Raji (cell line): Measurements from ENCODE around the gene SND1.

Source experiments
- POLR2A ChIP-seq: IDR thresholded peaks from 2 replicates; pipeline ENCODE4 v1.6.1; 2011; ENCODE audit warnings: low read depth, low read length, control low read depth; ENCODE audit not compliant: insufficient read depth

SND1 gene

DNA sequence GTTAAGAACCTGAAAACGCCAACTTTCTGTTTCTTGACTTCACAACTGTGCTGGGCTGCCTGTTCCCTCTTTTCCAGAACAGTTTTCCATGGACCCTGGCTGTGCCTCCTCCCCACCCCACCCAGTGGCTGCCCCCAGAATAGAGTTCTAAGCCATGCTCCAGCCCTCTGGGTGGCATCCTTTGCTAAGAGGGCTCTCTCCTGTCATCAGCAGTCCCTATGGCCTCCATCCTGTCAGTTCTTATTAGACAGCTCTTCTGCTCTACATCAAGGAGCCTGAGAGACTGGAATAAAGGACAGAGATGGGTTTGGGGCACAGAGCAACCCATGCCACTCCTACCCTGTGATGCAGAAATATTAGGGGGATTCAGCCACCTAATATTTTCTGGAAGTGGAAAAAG is 393.2 kb downstream of the SND1 start:
- no peak for TF ChIP-seq POLR2A

DNA sequence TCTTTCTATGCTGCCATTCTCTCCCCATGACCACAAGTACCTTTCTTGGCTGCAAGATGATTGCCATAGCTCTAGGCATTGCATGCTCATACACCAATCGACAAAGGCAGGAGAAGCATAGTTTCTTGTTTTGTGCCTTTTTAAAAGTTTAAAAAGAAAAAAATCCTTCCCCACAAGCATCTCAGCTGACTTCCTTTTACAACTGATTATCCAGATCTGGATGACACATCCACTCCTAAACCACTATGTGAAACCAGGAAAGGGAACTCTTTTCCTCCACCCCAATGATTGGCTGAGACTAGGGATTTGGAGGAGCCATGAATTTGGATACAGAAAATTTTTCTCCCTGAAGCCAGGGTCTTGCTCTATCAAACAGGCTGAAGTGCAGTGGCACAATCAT is 393.8 kb downstream of the SND1 start:
- no peak for TF ChIP-seq POLR2A

DNA sequence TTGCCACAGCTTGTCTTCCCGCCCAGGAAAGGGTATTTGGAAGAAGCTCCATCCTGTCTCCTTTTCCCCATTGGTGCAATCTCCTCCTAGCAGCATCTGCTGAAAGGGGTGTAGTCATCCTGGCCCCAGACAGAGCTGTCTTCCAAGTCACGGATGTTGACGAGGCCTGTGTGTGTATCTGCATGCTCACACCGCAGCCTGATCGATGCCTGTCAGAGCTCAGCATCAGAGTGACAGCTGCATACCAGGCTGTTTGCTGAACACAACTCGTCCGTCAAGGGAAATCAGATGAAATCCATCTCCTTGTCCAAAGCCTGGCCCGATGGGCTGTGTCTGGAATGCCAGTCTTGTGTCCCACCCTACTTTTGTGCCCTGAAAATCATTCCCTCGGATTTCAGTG is 400.4 kb downstream of the SND1 start:
- no peak for TF ChIP-seq POLR2A

DNA sequence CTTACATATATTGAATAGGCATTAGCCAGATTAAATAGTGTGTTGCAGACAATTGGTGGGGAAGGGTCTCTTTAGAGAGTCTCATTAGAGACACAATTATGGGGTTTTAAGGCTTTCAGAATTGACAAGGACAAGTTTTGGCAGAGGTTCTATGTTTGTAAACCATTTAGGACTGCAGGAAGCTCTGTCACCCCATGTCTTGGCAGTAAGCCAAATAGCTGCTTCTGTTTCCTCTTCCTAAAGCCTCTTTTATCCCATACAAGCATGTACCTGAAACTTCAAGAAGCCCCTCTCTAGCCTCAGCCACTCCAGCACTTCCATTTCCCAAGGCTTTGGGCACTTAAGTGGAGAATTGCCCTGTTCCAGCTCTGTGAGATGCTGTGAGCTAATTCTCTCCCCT is 401.0 kb downstream of the SND1 start:
- TF ChIP-seq POLR2A: no peak

DNA sequence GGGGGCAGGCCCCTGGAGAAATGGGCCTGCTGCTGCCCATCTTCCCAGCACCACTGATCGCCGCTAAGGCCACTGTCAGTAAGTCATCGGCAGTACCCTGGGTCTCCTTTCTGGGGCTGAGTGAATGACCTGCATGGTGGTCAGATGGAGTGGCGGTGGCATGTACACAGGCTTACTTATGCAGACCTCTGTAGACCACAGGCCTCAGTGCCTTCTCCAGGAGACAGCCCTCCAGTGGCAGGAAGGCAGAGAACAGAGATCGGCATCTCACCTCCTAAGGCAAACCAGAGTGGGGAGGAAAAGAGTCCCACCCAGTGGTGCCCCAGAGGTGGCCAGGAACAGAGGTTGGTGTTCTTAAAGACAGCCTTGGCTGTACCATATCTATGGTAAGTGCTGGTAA is 402.0 kb downstream of the SND1 start:
- TF ChIP-seq POLR2A: no peak

GRCh38 chr7:128054511-128054910 is 402.5 kb downstream of the SND1 start:
- no peak for TF ChIP-seq POLR2A

- no peak for TF ChIP-seq POLR2A
These were observed 403.6 kb downstream of the SND1 start for GRCh38 chr7:128055637-128056036.

GRCh38 chr7:128056901-128057300 is 404.9 kb downstream of the SND1 start:
- no peak for TF ChIP-seq POLR2A

GRCh38 chr7:128057909-128058308 is 405.9 kb downstream of the SND1 start:
- TF ChIP-seq POLR2A: no peak

DNA sequence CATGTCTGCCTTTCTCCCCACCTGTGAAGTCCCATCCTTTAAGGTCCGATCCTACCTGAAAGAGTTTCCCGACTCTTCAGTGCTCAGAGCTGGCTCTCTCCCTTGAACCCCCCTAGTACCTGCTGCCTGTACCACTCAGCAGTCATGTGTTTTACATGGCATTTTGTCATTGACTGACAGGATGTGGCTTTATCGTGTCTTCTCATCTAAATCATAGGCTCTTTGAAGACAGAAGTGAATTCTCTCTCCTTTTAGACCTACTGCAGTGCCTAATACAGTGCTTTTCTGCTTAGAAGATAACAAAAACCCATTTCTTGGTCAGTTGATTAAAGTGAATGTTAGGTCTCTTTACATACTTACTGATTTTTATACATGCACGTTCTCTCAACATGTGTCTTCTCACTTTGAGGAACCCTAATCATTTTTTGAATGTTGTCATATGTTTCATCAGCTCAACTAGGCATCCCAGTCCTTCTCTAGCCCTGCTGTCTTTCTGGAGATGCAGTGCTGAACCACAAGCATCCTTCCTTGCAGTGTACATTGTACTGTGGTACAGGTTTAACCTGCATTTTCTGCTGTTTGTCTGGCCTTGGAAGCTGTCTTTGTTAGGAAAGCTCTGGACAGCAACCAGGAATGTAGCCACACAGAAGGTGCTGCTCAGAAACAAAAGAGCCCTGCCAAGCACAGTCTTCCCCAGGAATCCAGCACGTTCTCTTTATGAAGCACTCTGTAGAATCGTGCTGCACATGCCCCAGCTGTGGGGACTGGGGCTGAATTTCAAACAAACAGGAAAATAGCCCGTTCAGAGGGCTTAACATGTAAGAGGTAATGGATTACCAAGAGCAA is 407.4 kb downstream of the SND1 start:
- TF ChIP-seq POLR2A: no peak

DNA sequence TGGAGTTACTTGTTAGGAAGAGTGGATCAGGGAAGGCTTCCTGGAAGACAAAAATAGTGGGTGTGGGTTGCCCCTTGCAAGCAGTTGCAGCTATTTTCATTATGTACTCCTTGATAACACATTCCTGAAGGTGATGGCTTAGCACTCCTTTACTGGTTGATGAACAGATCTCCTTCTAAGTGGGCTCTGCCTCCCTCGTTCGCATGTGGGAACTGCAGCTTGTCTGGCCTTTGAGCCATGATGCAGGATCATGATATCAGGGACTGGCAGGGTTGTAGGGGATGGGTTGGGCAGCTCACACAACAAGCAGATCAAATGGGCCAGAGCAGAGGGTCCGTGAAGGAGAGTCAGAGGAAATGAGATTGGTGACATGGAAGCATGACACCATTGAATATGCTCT is 408.0 kb downstream of the SND1 start:
- no peak for TF ChIP-seq POLR2A

DNA sequence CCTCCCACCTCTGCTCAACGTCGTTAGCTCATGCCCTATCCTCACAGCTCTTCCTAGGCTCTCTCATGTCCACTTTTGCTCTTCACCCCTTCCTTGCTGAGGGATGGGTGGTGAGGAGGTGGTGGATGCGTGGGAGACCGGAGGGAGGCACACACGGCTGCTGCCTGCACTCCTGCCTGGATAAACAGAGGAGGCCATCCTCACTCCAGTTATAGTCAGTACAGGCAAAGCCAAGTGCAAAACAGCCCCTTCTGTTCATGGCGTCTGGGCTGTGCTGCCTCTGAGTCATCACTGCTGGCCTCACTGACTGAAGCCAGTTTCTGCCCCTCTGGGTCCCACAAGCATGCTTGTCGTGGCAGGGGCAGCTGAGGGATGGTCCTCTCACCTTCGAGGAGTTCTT is 411.1 kb downstream of the SND1 start:
- no peak for TF ChIP-seq POLR2A

- TF ChIP-seq POLR2A: no peak
These were observed 413.9 kb downstream of the SND1 start for GRCh38 chr7:128065872-128066271.

DNA sequence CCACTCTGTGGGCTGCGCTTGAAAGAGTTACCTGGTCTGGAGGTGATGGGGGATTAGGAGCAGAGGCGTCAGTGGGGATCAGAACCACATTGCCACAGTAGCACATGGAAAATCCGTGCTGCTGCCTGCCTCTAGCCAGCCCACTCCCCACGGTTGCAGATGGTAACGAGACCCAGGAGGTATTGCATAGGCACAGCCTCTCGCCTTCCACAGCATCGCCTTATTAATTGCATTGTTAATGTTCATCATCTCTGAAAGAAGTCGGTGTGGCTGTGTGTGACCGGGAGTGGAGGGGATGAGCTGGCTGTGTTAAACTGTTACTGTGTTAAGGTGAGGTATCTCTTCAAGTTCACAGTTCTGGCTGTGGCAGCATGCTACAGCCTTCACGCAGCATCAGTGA is 414.4 kb downstream of the SND1 start:
- TF ChIP-seq POLR2A: no peak

- TF ChIP-seq POLR2A: no peak
These were observed 414.9 kb downstream of the SND1 start for GRCh38 chr7:128066858-128067257.

- TF ChIP-seq POLR2A: no peak
These were observed 416.0 kb downstream of the SND1 start for GRCh38 chr7:128067983-128068382.

GRCh38 chr7:128068785-128069184 is 416.8 kb downstream of the SND1 start:
- TF ChIP-seq POLR2A: no peak
